GM23338 (cell line): ENCODE measurements around the gene MYO9A. TPM values are rescaled to one million over a fixed set of nuclear protein-coding genes. Genes with fewer than 3 reads are reported as not detected.

Experiments used
- ATAC-seq: fragments of 200-7000 bp; cut with Tn5 transposase; 3 replicates; pipeline ENCODE4 v1.9.1; 2020
- DNase-seq: peaks from one replicate; pipeline ENCODE4 v3.0.0-alpha.2; 2015; ENCODE audit warnings: low spot score
- H2AFZ ChIP-seq: fragments of 200-600 bp; sonication (generic); 2 replicates; pipeline ENCODE4 v1.8.0; 2016; ENCODE audit warnings: antibody characterized with exemption, mild to moderate bottlenecking, moderate library complexity
- H3F3A ChIP-seq: fragments of 200-600 bp; sonication (generic); replicated peaks from 2 replicates; pipeline ENCODE4 v1.8.0; 2017; ENCODE audit warnings: antibody characterized with exemption, mixed run types, low read depth
- H3K27ac ChIP-seq: fragments of 200-600 bp; sonication (generic); 2 replicates; pipeline ENCODE4 v1.6.1; 2016; ENCODE audit warnings: low read depth
- H3K27me3 ChIP-seq: fragments of 200-600 bp; sonication (generic); 2 replicates; pipeline ENCODE4 v1.8.0; 2016; ENCODE audit warnings: mild to moderate bottlenecking, mixed run types, moderate library complexity; ENCODE audit not compliant: insufficient read depth
- H3K36me3 ChIP-seq: fragments of 200-600 bp; sonication (generic); 2 replicates; pipeline ENCODE4 v1.8.0; 2016; ENCODE audit warnings: mild to moderate bottlenecking; ENCODE audit not compliant: insufficient read depth
- H3K4me1 ChIP-seq: fragments of 200-600 bp; sonication (generic); 2 replicates; pipeline ENCODE4 v1.8.0; 2016; ENCODE audit warnings: mild to moderate bottlenecking, moderate library complexity; ENCODE audit not compliant: insufficient read depth
- H3K4me2 ChIP-seq: fragments of 200-600 bp; sonication (generic); 2 replicates; pipeline ENCODE4 v1.7.1; 2017; ENCODE audit warnings: mixed run types
- H3K4me3 ChIP-seq: fragments of 200-600 bp; sonication (generic); 2 replicates; pipeline ENCODE4 v1.6.1; 2016; ENCODE audit warnings: mixed run types
- H3K79me2 ChIP-seq: fragments of 200-600 bp; sonication (generic); replicated peaks from 2 replicates; pipeline ENCODE4 v1.8.0; 2017; ENCODE audit warnings: mild to moderate bottlenecking; ENCODE audit not compliant: insufficient read depth
- H3K9me2 ChIP-seq: fragments of 200-600 bp; sonication (generic); 2 replicates; pipeline ENCODE4 v1.8.0; 2017; ENCODE audit not compliant: insufficient read depth
- H4K20me1 ChIP-seq: fragments of 200-600 bp; sonication (generic); replicated peaks from 2 replicates; pipeline ENCODE4 v1.8.0; 2017; ENCODE audit warnings: mild to moderate bottlenecking; ENCODE audit not compliant: insufficient read depth
- H3K27ac Mint-ChIP-seq: 2 replicates; pipeline ENCODE4 v1.8.0; 2020; ENCODE audit warnings: inconsistent platforms, mild to moderate bottlenecking, moderate library complexity, mixed read lengths
- H3K27me3 Mint-ChIP-seq: 3 replicates; pipeline ENCODE4 v1.8.0; 2022; ENCODE audit warnings: low read depth, mild to moderate bottlenecking, moderate library complexity, mixed read lengths, inconsistent platforms; ENCODE audit not compliant: insufficient read depth, poor library complexity
- H3K36me3 Mint-ChIP-seq: 3 replicates; pipeline ENCODE4 v1.8.0; 2021; ENCODE audit warnings: low read depth, mild to moderate bottlenecking, inconsistent platforms, moderate library complexity, mixed read lengths
- H3K4me1 Mint-ChIP-seq: 3 replicates; pipeline ENCODE4 v1.8.0; 2020; ENCODE audit warnings: mild to moderate bottlenecking, inconsistent platforms, mixed read lengths
- H3K4me3 Mint-ChIP-seq: 3 replicates; pipeline ENCODE4 v1.8.0; 2021; ENCODE audit warnings: moderate library complexity, mild to moderate bottlenecking, inconsistent platforms, mixed read lengths
- H3K9me3 Mint-ChIP-seq: 3 replicates; pipeline ENCODE4 v1.8.0; 2020; ENCODE audit warnings: moderate library complexity, mild to moderate bottlenecking, inconsistent platforms, mixed read lengths
- CREB1 ChIP-seq: fragments of 250-450 bp; sonication (Bioruptor Pico); IDR thresholded peaks from 2 replicates; pipeline ENCODE4 v1.5.0; 2020; ENCODE audit warnings: low read depth, mild to moderate bottlenecking, moderate library complexity
- EZH2phosphoT487 ChIP-seq: fragments of 200-600 bp; sonication (generic); IDR thresholded peaks from one replicate; pipeline ENCODE4 v1.8.1; 2018; ENCODE audit warnings: antibody characterized with exemption; ENCODE audit not compliant: unreplicated experiment
- POLR2AphosphoS5 ChIP-seq: IDR thresholded peaks from 2 replicates; pipeline ENCODE4 v1.6.1; 2016; ENCODE audit warnings: antibody characterized with exemption, low read depth
- REST ChIP-seq: IDR thresholded peaks from one replicate; pipeline ENCODE4 v1.6.1; 2018; ENCODE audit warnings: antibody characterized with exemption; ENCODE audit not compliant: unreplicated experiment
- STAT1 ChIP-seq: IDR thresholded peaks from one replicate; pipeline ENCODE4 v1.6.1; 2016; ENCODE audit warnings: antibody characterized with exemption; ENCODE audit not compliant: unreplicated experiment
- ZNF331 ChIP-seq: fragments of 250-450 bp; sonication (Bioruptor Pico); IDR thresholded peaks from 2 replicates; pipeline ENCODE4 v1.5.0; 2020; ENCODE audit warnings: low read depth, mild to moderate bottlenecking, moderate library complexity
- polyA plus RNA-seq: library from polyadenylated mRNA; unstranded; fragments of >200 nt; fragmentation: Nextera tagmentation; extraction: Ambion mirVana; gene quantifications from 2 replicates; pipeline ENCODE4 v1.2.1, GENCODE V29; 2016
- total RNA-seq: library from RNA; depleted of rRNA; stranded (reverse); fragments of >200 nt; shearing (Covaris generic); gene quantifications from 2 replicates; pipeline ENCODE4 v1.2.3, GENCODE V29; 2014
- TF ChIP-seq, protein P1 (sequence below): IDR thresholded peaks from 2 replicates; pipeline ENCODE4 v1.6.1; 2016; ENCODE audit warnings: antibody characterized with exemption
- TF ChIP-seq, protein P2 (sequence below): fragments of 250-450 bp; sonication (Bioruptor Pico); IDR thresholded peaks from 2 replicates; pipeline ENCODE4 v1.5.0; 2020; ENCODE audit warnings: mild to moderate bottlenecking, moderate library complexity

Gene MYO9A
- total and polyA plus RNA-seq, 2 experiments from 2014 or later: 11.6 to 32.8 TPM

- Histone ChIP-seq H3K4me3 (no peak overlapping the region), H3K27ac (no peak overlapping the region), H2AFZ (no peak overlapping the region), H3K9me2 (no peaks in the 10 kb centered on the region), H3K4me1 (peaks cover 11% of the 10 kb centered on the region), H3K27me3 (no peaks in the 10 kb centered on the region), H3F3A (peaks cover 4% of the 10 kb centered on the region; the same call in 1 of the 2 replicates), H4K20me1 (no peaks in the 10 kb centered on the region), H3K36me3 (no peaks in the 10 kb centered on the region), H3K4me2 (no peak overlapping the region), H3K79me2 (no peaks in the 10 kb centered on the region)
- TF ChIP-seq, protein P1, sequence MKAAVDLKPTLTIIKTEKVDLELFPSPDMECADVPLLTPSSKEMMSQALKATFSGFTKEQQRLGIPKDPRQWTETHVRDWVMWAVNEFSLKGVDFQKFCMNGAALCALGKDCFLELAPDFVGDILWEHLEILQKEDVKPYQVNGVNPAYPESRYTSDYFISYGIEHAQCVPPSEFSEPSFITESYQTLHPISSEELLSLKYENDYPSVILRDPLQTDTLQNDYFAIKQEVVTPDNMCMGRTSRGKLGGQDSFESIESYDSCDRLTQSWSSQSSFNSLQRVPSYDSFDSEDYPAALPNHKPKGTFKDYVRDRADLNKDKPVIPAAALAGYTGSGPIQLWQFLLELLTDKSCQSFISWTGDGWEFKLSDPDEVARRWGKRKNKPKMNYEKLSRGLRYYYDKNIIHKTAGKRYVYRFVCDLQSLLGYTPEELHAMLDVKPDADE: no peak
- TF ChIP-seq EZH2phosphoT487 (no peak), POLR2AphosphoS5 (no peak), REST (no peak)
- no peak for DNase-seq
- H3K4me1 Mint-ChIP-seq: peaks cover 18% of the 10 kb centered on the region
- no peak overlapping the region for H3K27ac Mint-ChIP-seq
- no peaks in the 10 kb centered on the region; the same call in 2 of the 3 replicates for H3K36me3 Mint-ChIP-seq
- no peak for ATAC-seq
- no peaks in the 10 kb centered on the region; the same call in 2 of the 3 replicates for H3K9me3 Mint-ChIP-seq
- peaks cover 10% of the 10 kb centered on the region for H3K27me3 Mint-ChIP-seq
- H3K4me3 Mint-ChIP-seq: no peak overlapping the region
These were observed 305.9 kb downstream of the MYO9A start for GRCh38 chr15:71811752-71812735.

DNA sequence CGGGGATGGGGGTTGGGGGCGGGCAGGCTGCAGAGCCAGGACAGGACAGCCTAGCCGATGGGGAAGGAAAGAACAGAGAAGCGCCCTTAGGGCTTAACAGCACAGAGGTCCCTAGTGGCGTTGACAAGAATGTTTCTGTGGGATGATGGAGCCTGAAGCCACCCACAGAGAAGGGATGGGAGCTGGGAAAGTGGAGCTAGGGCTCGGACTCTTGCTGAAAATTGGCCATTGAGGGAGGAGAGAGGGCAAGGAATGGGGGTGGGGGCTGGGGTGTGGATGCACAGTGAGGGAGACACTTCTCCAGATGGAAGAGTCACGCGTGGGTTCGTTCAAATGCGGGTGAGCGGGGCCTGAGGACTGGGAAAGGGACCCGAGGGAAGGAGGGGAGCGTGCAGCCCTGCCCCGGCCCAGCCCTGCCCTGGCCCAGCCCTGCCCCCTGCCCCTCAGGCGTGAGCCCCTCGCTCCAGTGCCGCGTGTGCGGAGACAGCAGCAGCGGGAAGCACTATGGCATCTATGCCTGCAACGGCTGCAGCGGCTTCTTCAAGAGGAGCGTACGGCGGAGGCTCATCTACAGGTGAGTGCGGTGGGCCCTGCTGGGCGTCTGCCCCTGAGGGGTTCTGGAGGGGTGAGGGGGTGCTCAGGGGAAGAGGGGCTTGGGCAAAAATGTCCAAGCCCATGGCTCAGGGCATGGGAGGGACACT is 306.8 kb downstream of the MYO9A start:
- DNase-seq: peak; percentile 30
- H2AFZ ChIP-seq: no peak overlapping the region
- no peak; the same call in 2 of the 3 replicates for ATAC-seq
- no peaks in the 10 kb centered on the region for H3K9me2 ChIP-seq
- no peaks in the 10 kb centered on the region for H3K79me2 ChIP-seq
- peaks cover 4% of the 10 kb centered on the region; the same call in 1 of the 2 replicates for H3F3A ChIP-seq
- H3K4me1 Mint-ChIP-seq: peaks cover 25% of the 10 kb centered on the region
- H3K27me3 Mint-ChIP-seq: peaks cover 10% of the 10 kb centered on the region
- no peaks in the 10 kb centered on the region; the same call in 2 of the 3 replicates for H3K9me3 Mint-ChIP-seq
- no peak overlapping the region for H3K27ac ChIP-seq
- H3K27ac Mint-ChIP-seq: no peak overlapping the region
- no peaks in the 10 kb centered on the region for H4K20me1 ChIP-seq
- H3K27me3 ChIP-seq: no peaks in the 10 kb centered on the region
- no peak overlapping the region for H3K4me3 ChIP-seq
- H3K4me3 Mint-ChIP-seq: no peak overlapping the region
- no peaks in the 10 kb centered on the region; the same call in 2 of the 3 replicates for H3K36me3 Mint-ChIP-seq
- H3K36me3 ChIP-seq: no peaks in the 10 kb centered on the region
- peaks cover 19% of the 10 kb centered on the region for H3K4me1 ChIP-seq
- no peak overlapping the region for H3K4me2 ChIP-seq
- no peak for TF ChIP-seq CREB1 (CRISPR knock-in tag)
- no peak for TF ChIP-seq STAT1
- TF ChIP-seq POLR2AphosphoS5: no peak
- TF ChIP-seq ZNF331 (CRISPR knock-in tag): no peak
- TF ChIP-seq, protein P2, sequence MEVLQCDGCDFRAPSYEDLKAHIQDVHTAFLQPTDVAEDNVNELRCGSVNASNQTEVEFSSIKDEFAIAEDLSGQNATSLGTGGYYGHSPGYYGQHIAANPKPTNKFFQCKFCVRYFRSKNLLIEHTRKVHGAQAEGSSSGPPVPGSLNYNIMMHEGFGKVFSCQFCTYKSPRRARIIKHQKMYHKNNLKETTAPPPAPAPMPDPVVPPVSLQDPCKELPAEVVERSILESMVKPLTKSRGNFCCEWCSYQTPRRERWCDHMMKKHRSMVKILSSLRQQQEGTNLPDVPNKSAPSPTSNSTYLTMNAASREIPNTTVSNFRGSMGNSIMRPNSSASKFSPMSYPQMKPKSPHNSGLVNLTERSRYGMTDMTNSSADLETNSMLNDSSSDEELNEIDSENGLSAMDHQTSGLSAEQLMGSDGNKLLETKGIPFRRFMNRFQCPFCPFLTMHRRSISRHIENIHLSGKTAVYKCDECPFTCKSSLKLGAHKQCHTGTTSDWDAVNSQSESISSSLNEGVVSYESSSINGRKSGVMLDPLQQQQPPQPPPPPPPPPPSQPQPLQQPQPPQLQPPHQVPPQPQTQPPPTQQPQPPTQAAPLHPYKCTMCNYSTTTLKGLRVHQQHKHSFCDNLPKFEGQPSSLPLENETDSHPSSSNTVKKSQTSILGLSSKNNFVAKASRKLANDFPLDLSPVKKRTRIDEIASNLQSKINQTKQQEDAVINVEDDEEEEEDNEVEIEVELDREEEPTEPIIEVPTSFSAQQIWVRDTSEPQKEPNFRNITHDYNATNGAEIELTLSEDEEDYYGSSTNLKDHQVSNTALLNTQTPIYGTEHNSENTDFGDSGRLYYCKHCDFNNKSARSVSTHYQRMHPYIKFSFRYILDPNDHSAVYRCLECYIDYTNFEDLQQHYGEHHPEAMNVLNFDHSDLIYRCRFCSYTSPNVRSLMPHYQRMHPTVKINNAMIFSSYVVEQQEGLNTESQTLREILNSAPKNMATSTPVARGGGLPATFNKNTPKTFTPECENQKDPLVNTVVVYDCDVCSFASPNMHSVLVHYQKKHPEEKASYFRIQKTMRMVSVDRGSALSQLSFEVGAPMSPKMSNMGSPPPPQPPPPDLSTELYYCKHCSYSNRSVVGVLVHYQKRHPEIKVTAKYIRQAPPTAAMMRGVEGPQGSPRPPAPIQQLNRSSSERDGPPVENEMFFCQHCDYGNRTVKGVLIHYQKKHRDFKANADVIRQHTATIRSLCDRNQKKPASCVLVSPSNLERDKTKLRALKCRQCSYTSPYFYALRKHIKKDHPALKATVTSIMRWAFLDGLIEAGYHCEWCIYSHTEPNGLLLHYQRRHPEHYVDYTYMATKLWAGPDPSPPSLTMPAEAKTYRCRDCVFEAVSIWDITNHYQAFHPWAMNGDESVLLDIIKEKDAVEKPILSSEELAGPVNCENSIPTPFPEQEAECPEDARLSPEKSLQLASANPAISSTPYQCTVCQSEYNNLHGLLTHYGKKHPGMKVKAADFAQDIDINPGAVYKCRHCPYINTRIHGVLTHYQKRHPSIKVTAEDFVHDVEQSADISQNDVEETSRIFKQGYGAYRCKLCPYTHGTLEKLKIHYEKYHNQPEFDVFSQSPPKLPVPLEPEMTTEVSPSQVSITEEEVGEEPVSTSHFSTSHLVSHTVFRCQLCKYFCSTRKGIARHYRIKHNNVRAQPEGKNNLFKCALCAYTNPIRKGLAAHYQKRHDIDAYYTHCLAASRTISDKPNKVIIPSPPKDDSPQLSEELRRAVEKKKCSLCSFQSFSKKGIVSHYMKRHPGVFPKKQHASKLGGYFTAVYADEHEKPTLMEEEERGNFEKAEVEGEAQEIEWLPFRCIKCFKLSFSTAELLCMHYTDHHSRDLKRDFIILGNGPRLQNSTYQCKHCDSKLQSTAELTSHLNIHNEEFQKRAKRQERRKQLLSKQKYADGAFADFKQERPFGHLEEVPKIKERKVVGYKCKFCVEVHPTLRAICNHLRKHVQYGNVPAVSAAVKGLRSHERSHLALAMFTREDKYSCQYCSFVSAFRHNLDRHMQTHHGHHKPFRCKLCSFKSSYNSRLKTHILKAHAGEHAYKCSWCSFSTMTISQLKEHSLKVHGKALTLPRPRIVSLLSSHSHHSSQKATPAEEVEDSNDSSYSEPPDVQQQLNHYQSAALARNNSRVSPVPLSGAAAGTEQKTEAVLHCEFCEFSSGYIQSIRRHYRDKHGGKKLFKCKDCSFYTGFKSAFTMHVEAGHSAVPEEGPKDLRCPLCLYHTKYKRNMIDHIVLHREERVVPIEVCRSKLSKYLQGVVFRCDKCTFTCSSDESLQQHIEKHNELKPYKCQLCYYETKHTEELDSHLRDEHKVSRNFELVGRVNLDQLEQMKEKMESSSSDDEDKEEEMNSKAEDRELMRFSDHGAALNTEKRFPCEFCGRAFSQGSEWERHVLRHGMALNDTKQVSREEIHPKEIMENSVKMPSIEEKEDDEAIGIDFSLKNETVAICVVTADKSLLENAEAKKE: no peak
